Measurements from ENCODE around the gene KIAA0586.

DNA sequence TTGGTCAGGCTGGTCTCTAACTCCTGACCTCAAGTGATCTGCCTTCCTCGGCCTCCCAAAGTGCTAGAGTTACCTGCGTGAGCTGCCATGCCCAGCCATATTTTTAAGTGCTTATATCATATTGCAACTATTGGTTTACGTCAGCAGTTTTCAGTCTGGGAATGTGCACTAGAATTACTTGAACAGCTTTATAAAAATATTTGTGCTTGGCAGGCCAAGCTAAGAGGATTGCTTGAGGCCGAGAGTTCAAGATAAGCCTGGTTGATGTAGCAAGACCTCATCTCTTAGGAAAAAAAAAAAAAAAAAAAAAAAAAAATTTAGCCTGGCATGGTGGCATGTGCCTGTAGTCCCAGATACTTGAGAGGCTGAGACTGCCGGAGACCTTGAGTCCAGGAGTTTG is 17.1 kb downstream of the KIAA0586 start:
- TF ChIP-seq GATA3 (IDR thresholded peaks at IDR 0.05; ENCODE audit: borderline replicate concordance): no peak
- TF ChIP-seq HMGXB4 (CRISPR knock-in tag; IDR thresholded peaks at IDR 0.05; ENCODE audit: borderline replicate concordance): no peak
- TF ChIP-seq CTCF (IDR thresholded peaks at IDR 0.05): no peak
- no peak for TF ChIP-seq ZNF302 (CRISPR knock-in tag; IDR thresholded peaks at IDR 0.05)

All from A549 (cell line).